Activated T-cell treated with anti-CD3 and anti-CD28 coated beads for 4 hours (primary cell): ENCODE data around the gene PKHD1.

Experiments used
- DNase-seq: peaks from one replicate; pipeline ENCODE4 v3.0.0-alpha.2; 2020

Gene PKHD1

DNA sequence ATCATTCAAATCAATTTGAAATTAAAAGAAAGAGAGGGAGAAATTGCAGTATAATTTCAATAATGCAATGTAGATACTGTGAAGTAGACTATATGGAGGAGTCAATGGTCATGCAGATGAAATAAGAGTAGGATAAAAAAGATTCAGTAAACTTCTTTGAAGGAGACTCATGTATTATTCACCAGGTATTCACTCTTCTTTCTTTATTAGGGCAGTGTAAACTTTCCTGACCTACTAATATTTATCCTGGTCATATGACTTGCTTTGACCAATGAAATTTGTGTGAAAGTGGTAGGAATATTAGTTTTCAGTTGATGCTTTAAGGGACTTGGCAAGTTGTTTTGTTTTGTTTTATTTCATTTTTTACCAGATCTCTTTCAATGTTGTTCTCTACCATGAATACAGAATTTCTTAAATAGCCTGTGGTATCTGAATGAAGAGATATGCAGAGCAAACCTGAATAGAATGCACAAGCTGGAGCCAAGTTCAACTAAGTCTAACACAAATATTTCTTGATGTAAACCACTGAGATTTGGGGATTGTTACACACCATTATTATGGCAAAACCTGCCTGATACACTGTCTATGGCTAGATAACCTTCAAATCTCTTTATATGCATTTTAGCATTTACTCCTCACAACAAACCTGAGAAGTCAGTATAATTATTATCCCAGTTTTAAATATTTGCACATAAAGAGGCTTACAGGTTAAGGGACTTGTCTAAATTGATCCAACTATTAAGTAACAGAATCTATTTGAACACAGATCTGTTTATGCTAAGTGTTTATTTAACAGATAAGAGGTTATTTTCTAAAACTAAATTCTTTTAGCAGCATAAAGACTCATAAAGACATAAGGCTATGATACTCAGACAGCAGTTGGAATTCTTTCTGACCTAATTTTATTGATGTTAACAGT, 311.2 kb downstream of the PKHD1 start:
- no peak for DNase-seq

DNA sequence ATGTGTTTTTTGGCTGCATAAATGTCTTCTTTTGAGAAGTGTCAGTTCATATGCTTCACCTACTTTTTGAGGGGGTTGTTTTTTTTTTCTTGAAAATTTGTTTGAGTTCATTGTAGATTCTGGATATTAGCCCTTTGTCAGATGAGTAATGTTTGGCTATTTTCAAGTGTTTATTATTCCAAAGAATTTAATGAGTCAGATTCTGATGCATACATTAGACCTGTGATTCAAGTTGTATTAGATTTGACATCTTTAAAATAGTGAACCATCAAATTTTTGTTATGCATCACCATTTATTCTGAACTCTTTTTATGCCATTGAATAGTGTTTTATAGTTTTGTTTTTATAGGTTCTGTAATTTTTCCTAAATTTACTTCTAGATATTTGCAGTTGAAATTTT, 319.3 kb downstream of the PKHD1 start:
- no peak for DNase-seq

DNA sequence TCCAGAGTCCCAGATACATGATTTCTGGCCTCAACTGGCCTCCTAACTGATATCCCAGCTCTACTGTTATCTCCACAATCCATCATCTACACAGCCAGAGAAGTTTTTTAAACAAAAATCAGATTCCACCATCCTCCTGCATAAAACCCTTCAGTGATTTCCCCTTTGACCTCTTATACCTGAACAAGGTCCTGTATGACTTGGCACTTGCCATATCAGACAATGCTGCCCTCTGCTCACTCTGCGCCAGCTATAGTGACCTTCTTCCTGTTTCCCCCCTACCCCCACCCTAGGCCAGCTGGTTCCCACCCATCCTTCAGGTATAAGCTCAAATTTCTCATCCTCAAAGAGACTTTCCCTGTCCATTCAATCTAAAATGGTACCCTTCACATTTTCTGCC, 322.2 kb downstream of the PKHD1 start:
- no peak for DNase-seq

DNA sequence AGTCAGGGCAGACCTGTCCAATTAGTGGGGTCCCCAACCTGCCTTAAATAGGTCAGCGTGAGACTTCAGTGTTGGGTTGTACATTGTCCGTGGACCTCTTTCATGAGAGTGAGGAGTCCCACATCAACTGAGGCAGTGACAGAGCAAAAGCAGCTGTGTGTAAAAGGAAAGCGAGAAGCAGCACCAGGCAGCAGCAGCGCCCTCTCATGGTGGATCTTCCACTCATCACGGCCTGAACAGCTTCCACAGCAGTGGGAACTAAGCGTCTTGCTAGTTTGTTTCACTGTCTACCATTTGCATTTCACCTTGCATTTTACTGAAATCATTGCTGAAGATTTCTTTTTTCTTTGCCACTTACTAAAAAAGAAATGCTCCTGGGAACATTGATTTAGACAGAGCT, 333.8 kb downstream of the PKHD1 start:
- no peak for DNase-seq

DNA sequence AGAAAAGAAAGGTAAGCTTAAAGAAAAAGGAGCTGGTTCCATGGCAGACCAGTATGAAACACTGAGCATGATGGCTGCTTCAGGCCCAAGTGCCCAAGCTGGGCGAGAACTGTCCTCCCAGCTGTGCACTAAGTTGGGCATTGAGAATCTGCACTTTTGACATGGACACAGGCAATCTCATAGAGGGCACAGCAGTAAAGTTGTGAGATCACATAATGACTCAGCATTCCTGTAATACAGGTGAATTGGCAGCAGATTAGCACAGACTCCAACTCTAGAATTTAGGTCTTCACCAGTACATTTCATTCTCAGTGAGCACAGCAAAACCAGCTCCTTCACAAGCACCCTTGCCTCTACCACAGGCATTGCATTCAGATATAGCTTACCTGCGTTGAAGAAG, 343.4 kb downstream of the PKHD1 start:
- DNase-seq: no peak

DNA sequence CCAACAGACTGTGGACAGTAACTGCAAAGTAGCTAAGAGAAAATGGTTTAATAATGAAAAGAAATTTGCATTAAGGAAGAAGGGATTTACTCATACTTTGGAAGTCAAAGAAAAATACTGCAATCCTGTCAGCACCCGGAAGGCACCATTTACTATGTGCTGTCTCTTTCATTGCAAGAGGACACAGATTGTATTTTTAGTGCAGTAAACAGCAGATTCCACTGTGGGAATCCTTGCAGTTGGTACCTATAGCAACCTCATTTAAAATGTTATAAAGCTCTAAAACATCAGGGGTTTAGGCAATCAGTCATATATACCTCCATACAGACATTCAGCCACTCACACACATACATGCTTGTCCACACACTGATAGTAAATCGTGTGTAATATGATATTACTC, 346.8 kb downstream of the PKHD1 start:
- no peak for DNase-seq

DNA sequence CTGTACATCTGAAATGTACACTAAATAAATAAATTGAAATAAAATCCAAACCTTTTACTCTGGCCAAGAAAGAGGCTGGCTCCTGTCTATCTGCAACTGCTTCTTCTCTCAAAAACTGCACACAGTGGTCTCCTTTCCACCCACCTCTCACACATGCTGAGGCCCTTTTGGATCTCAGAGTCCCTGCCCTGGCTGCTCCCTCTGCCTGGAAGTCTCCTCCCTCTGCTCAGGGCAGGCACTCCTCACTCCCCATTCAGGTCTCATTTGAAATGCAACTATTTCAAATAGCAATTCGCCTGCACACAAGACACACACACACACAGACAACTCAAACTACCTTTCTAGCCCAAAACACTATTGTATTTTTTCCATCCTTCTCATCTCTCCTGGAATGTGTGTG, 348.8 kb downstream of the PKHD1 start:
- no peak for DNase-seq

DNA sequence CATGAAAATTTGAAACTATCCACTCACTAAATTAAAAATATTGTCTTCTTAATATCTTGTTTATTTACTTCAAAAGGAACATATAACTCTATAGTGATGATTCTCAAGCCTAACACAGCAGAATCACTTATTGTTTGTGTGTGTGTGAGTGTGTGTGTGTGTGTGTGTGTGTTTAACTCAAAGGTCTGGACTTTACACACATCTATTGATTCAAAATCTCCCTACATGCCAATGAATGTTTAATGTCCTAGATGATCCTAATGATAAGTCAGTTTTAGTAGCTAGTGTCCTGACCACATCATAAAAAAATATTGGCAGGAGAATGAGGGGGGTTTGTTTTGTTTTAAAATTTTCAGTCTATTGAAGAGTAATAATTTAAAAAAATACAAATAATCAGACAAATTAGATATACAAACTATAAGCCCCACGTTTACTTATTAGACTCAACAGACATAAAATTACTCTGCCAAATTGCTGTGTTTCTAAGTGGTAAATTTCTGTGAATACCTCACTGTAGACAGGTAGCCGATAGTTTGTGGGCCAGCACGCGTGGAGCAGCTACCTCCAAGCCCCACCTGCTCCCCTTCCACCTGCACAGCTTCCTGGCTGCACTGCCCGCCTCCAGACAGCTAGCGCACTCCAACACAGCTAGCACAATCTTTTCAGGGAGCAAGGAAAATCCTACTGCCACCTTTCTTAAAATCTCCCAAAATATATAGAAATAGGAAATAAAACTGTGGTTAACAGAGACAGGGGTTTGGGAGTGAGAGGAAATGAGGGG, 349.6 kb downstream of the PKHD1 start:
- no peak for DNase-seq

DNA sequence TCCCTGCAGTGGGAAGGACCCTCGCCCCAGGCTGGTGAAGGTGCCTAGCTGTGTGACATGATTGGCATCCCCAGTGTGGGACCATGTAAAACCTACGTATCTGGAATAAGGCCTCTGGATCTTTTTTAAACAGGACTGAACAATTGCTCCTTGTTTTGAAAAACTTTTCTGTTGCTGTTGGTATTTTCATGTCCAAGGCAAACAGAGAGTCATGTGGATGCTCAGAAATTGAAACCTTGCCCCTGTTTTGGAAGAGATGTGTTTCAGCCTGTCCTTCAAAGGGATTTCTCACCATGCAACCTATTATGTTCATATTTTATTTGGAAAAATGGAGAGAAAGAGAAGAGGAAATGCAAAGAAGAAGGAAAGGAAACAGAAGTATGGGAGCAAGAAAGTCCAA, 362.3 kb downstream of the PKHD1 start:
- DNase-seq: no peak

DNA sequence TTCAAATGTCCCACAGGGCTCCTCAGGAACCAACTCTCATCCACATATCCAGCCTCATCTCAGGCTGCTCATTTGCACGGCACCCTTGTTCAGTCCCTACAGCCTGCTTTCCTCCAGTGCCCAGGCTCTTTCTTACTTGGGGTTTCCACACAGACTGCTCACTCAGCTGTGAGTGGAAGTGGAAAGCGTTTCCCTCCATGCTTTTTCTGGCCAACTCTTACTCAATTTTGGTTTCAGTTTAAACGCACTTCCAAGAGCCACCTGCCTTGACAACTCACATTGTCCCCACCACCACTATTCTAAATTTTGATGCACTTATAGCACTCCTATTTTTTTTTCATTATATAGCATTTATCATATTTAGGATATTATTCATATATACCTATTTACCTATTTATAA, 367.1 kb downstream of the PKHD1 start:
- DNase-seq: no peak

DNA sequence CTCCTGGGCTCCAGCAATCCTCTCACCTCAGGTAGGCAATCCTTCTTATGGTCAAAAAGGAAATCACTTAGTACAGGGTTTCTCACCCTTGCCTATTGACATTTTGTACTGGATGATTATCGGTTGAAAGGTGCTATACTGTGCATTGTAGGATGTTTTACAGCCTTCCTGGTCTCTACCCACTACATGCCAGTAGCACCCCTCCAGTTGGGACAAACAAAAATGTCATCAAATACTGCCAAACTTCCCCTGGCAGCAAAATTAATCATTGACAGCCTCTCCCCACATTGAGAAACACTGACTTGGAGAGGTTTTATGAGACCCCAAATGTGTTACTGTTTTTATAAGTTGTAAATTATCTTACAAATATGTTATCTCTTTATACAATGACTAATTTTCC, 368.1 kb downstream of the PKHD1 start:
- no peak for DNase-seq

DNA sequence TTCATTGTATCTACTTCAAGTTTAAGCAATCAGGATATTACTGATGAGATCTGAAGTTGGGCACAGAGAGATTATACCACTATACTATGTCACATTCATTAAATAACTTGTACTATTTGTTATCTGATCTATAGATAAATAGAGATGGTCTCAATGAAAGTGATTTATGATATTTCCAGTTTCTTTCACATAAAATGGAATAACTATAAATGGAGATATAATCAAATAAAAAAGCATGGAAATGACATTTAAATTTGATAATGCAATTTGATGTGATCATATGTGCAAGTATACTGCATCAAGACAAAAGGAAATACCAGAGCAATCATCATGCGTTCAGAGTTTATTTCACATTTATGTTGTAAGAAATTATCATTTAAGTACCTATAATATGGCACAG, 368.9 kb downstream of the PKHD1 start:
- no peak for DNase-seq

DNA sequence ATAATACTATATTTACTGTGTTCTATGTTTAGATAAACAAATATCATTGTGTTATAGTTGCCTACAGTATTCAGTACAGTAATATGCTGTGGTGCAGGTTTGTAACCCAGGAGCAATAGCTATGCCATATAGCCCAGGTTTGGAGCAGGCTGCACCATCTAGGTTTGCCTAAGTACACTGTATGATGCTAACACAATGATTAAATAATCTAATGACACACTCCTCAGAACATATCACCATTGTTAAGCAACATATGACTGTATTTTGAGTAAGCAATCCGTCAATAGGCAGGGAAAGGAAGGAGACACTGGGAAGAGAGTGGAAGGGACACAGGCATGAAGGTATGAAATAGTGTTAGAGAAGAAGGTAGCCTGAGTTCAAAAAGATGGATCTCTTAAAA, 369.9 kb downstream of the PKHD1 start:
- DNase-seq: no peak

DNA sequence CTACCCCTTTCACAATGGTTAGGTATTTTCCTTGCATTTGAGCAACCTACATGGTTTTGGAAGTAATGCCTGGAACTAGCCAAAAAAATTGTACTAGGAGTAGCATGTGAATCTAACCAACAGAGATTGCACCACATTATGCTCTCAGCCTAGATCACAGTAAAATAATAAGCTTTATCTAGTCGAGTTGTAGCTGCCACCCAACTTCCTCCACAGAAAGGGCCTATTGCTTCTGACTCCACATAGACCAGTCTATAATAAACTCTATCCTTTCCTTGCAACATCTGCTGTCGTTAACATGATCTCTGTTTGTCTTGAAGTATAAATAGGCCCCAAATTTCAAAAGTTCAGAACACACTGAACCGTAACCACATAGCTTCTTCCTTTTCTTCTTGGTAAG, 375.5 kb downstream of the PKHD1 start:
- no peak for DNase-seq

DNA sequence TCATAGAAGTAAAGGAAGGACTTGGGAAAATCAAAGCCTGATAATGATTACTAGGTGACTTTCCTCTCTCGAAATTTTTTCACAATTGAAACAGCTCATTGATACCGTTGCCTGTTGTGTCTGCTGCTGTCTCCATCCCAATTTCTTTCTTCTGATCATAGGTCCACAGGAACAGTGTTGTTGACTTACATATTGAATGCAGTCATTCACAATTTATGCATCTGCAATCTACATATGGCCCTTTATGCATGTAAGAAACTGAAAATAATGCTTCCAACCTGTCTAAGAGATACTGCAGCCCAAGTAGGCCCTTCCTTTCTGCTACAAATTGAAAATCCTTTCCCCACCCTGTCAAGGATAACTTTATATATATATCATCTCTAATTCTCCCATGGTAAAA, 381.3 kb downstream of the PKHD1 start:
- no peak for DNase-seq

DNA sequence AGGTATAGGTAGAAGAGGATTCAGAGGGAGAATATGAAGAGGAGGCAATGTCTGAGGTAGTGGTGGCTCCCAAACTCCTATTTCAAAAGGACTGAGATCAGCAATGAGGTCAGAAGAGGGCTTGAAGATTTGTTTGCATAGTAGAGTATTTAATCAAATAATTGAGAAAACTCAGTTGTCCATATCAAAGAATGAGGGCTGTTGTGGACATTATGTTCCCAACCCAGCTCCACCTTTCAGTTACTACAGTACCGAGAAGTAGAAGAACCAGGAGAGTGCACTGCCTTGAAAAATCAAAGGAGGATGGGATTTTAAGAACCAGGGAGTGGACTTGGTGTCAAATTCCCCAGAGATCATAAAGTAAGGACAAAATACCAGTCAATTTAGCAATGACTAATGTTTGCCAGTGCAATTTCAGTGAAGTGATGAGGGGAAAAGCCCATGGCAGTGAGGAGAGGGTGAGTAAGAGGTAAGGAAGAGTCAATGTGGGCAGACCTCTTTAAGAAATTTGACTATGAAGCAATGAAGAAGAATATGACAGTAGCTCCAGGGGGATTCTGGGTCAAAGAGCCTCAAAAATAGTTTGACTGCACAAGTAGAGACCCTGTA, 382.4 kb downstream of the PKHD1 start:
- DNase-seq: no peak

DNA sequence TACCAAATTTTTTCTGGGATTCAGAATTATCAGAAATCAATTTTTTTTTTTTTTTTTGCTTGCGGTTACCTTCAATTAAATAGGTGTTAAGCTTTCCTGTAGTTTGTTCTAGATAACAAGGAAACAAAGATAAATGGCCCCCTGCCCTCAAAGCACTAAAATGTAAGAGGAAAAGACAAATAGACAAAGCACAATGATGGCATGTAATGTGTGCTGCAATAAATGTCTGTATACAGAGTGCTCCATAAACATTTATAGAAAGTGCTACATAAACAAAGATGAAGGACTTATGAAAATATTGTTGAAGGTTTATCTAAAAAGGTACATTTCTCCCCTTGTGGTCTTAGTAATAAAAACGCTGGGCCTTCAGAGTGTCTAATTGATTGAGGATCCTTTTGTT, 384.6 kb downstream of the PKHD1 start:
- DNase-seq: no peak

DNA sequence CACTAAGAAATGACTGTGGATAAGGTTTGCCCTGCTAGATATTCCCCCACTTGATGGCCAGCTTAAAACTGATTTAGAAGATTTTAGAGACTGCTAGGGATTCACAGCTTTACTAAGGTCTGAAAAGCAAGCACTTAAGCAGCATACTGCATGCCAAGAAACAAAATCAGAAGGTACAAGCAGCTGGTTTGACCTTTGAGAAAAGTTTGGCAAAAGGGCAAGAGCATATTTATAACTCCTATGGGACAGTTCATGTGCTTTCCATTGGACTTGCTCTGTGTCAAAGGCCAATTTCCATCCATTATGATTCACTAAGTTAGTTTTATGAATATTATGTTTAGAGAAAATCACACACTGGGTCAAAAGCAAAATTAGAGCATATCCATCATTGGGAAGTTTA, 402.8 kb downstream of the PKHD1 start:
- no peak for DNase-seq

DNA sequence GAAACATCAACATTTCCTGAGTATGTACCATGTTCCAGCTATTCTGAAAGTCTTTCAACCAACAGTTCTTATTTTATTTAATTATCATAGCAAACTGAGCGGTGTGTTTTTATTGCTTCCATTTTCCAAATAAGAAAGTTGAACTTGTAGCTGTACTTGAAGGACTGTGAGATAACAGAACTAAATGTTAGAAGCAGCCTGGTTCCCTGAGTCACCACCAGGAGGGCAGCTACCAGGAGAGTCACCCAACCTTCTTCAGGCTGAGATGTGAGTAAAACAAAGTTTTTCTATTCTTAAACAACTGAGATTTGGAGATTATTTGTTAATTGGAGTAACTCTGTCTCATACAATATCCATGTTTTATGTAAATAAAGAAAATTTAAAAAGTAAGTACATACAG, 403.4 kb downstream of the PKHD1 start:
- no peak for DNase-seq

DNA sequence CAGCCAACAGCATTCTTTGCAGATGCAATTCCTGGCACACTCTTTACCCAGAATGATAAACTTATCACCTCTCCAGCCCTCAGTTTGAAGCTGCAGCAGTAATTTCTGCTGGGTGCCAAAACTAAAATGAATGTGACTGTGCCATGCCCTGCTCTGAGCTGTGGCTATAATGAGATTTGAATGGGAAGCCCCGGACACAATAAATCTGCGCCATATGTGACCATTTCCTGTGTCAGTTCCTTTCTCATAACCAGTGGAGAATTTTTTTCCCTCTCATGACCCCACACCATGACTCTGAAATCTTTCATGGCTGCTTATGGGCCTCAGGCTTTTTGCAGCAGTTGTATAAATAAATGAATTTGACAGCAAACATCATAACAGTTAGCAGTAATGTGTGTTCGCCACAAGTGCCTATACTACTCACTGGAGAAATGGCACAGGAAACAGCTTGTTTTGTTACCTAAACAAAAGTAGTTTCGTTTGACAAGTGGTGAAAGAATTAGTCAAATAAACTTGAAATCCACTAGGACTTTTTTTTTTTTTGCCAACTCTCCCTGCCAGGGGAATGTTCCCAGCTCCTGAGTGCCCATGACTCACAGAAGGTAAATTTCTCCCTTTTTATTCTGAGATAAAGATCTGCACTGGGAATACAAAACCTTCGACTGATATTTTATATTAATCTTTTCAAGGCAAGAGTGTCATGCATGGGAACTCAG, 408.4 kb downstream of the PKHD1 start:
- DNase-seq: no peak

DNA sequence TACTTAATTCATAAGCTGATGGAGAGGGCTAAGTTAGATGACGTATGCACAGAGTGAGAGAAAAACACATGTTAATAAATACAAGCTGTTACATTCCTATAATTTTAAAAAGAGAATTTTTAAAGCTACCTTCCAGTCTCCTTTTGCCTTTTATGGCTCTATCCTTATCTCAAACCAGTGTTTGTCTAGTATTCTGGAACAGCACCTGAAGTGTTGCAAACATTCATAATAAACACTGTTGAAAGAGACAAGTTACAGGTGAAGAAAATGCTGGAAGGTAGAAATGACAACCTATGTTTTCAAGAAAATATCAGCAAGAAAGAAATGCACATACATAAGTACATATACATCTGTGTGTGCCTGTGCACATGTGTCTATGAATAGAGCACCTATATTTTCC, 409.1 kb downstream of the PKHD1 start:
- no peak for DNase-seq

DNA sequence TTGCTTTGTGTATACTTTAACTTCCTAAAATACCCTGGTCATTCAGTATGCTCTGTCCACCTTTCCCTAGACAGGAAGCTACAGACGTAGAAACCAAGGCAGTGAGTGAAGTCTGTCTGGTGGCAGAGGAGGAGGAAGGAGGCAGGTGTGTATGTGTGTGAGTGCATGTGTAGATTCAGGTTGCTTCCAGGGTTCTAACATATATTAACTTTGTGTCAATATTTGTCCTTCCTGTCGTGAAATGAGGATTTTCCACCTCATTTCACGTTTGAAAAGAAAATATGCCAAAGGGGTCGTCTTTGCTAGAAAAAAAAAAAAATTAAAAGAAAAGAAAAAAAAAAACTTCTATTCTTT, 411.5 kb downstream of the PKHD1 start:
- no peak for DNase-seq
